SK-N-SH treated with all-trans-retinoic acid at 6 μM for 48 hours (cell line): ENCODE results near the gene ABCF3.

ENCODE experiments used
- ATAC-seq: fragments of 200-7000 bp; cut with Tn5 transposase; 3 replicates; pipeline ENCODE4 v1.9.1; 2020; ENCODE audit warnings: mild to moderate bottlenecking, moderate library complexity
- ARNTL ChIP-seq: fragments of 450-650 bp; formaldehyde crosslinking; IDR thresholded peaks from 2 replicates; pipeline ENCODE4 v1.5.0; 2020; ENCODE audit warnings: low read depth, mild to moderate bottlenecking, moderate library complexity, borderline replicate concordance
- BACH2 ChIP-seq: fragments of 250-450 bp; sonication (Bioruptor Pico); IDR thresholded peaks from 2 replicates; pipeline ENCODE4 v1.9.0; 2021; ENCODE audit warnings: mild to moderate bottlenecking, borderline replicate concordance
- CREB5 ChIP-seq: fragments of 250-450 bp; sonication (Bioruptor Pico); IDR thresholded peaks from 2 replicates; pipeline ENCODE4 v1.5.1; 2020; ENCODE audit warnings: low read depth, mild to moderate bottlenecking, moderate library complexity
- CSDC2 ChIP-seq: fragments of 250-450 bp; sonication (Bioruptor Pico); IDR thresholded peaks from 2 replicates; pipeline ENCODE4 v1.5.0; 2020; ENCODE audit warnings: mild to moderate bottlenecking, moderate library complexity
- CSRNP3 ChIP-seq: fragments of 250-450 bp; sonication (Bioruptor Pico); IDR thresholded peaks from 2 replicates; pipeline ENCODE4 v1.5.1; 2021; ENCODE audit warnings: mild to moderate bottlenecking, moderate library complexity
- ESRRG ChIP-seq: fragments of 250-450 bp; sonication (Bioruptor Pico); IDR thresholded peaks from 2 replicates; pipeline ENCODE4 v1.6.1; 2021; ENCODE audit warnings: mild to moderate bottlenecking
- GLIS3 ChIP-seq: fragments of 250-450 bp; sonication (Bioruptor Pico); IDR thresholded peaks from 2 replicates; pipeline ENCODE4 v1.5.0; 2020; ENCODE audit warnings: mild to moderate bottlenecking, moderate library complexity
- OSR1 ChIP-seq: fragments of 250-450 bp; sonication (Bioruptor Pico); IDR thresholded peaks from 2 replicates; pipeline ENCODE4 v1.8.0; 2022; ENCODE audit warnings: moderate library complexity, mild to moderate bottlenecking, inconsistent platforms
- PATZ1 ChIP-seq: fragments of 250-450 bp; sonication (Bioruptor Pico); IDR thresholded peaks from 2 replicates; pipeline ENCODE4 v1.8.0; 2020; ENCODE audit warnings: mild to moderate bottlenecking, moderate library complexity, borderline replicate concordance
- POU6F1 ChIP-seq: fragments of 250-450 bp; sonication (Bioruptor Pico); IDR thresholded peaks from 2 replicates; pipeline ENCODE4 v1.8.0; 2021; ENCODE audit warnings: low read depth, mild to moderate bottlenecking, moderate library complexity, borderline replicate concordance
- PPARA ChIP-seq: fragments of 250-450 bp; sonication (Bioruptor Pico); IDR thresholded peaks from 2 replicates; pipeline ENCODE4 v1.5.0; 2020; ENCODE audit warnings: mild to moderate bottlenecking, borderline replicate concordance
- RARB ChIP-seq: fragments of 250-450 bp; sonication (Bioruptor Pico); IDR thresholded peaks from 2 replicates; pipeline ENCODE4 v1.8.0; 2021; ENCODE audit warnings: mild to moderate bottlenecking, moderate library complexity
- SNAI2 ChIP-seq: fragments of 250-450 bp; sonication (Bioruptor Pico); IDR thresholded peaks from 2 replicates; pipeline ENCODE4 v1.5.0; 2020; ENCODE audit warnings: mild to moderate bottlenecking, moderate library complexity
- TCF4 ChIP-seq: fragments of 250-450 bp; sonication (Bioruptor Pico); IDR thresholded peaks from 2 replicates; pipeline ENCODE4 v1.8.0; 2021; ENCODE audit warnings: mild to moderate bottlenecking, moderate library complexity, borderline replicate concordance
- TOX ChIP-seq: fragments of 250-450 bp; sonication (Bioruptor Pico); IDR thresholded peaks from 2 replicates; pipeline ENCODE4 v1.8.0; 2021; ENCODE audit warnings: mild to moderate bottlenecking, moderate library complexity, borderline replicate concordance
- ZFP30 ChIP-seq: fragments of 450-650 bp; formaldehyde crosslinking; IDR thresholded peaks from 2 replicates; pipeline ENCODE4 v1.5.0; 2022; ENCODE audit warnings: mild to moderate bottlenecking, moderate library complexity
- ZNF565 ChIP-seq: fragments of 450-650 bp; formaldehyde crosslinking; conservative IDR thresholded peaks from 2 replicates; pipeline ENCODE4 v1.5.0; 2020; ENCODE audit warnings: low read depth, mild to moderate bottlenecking, moderate library complexity
- ZNF8 ChIP-seq: fragments of 450-650 bp; formaldehyde crosslinking; IDR thresholded peaks from 2 replicates; pipeline ENCODE4 v1.5.0; 2020; ENCODE audit warnings: mild to moderate bottlenecking, moderate library complexity

The ABCF3 gene

GRCh38 chr3:184240384-184241140, 54.6 kb downstream of the ABCF3 start:
- peak; percentile 70 for ATAC-seq

GRCh38 chr3:184241141-184241446, 55.1 kb downstream of the ABCF3 start:
- no peak for ATAC-seq
- TF ChIP-seq ARNTL (CRISPR knock-in tag): no peak
- TF ChIP-seq ZNF8 (CRISPR knock-in tag): no peak
- no peak for TF ChIP-seq PPARA (CRISPR knock-in tag)
- TF ChIP-seq OSR1: no peak
- no peak for TF ChIP-seq POU6F1 (CRISPR knock-in tag)
- TF ChIP-seq PATZ1 (CRISPR knock-in tag): no peak
- TF ChIP-seq RARB (CRISPR knock-in tag): no peak
- no peak for TF ChIP-seq GLIS3 (CRISPR knock-in tag)
- TF ChIP-seq CSRNP3: no peak
- no peak for TF ChIP-seq TCF4
- TF ChIP-seq ZNF565: no peak
- no peak for TF ChIP-seq BACH2 (CRISPR knock-in tag)
- TF ChIP-seq ZFP30: no peak

More at GRCh38 chr3:184240384-184241140, 54.6 kb downstream of the ABCF3 start:
- no peak for TF ChIP-seq ZFP30
- TF ChIP-seq PATZ1 (CRISPR knock-in tag): no peak
- TF ChIP-seq RARB (CRISPR knock-in tag): no peak
- no peak for TF ChIP-seq ZNF565
- TF ChIP-seq TCF4: no peak
- no peak for TF ChIP-seq POU6F1 (CRISPR knock-in tag)
- no peak for TF ChIP-seq CSDC2 (CRISPR knock-in tag)
- TF ChIP-seq BACH2 (CRISPR knock-in tag): no peak
- no peak for TF ChIP-seq OSR1
- no peak for TF ChIP-seq TOX (CRISPR knock-in tag)
- TF ChIP-seq SNAI2 (CRISPR knock-in tag): no peak
- no peak for TF ChIP-seq CSRNP3
- no peak for TF ChIP-seq CREB5 (CRISPR knock-in tag)
- no peak for TF ChIP-seq ESRRG
- no peak for TF ChIP-seq GLIS3 (CRISPR knock-in tag)
